Measurements from ENCODE around the gene RBM8A.
"Not testable (repeated sequence)": the region's sequence is repeated elsewhere in the genome, so short reads cannot be mapped to it uniquely, and the experiment has no call there.

The RBM8A gene

DNA sequence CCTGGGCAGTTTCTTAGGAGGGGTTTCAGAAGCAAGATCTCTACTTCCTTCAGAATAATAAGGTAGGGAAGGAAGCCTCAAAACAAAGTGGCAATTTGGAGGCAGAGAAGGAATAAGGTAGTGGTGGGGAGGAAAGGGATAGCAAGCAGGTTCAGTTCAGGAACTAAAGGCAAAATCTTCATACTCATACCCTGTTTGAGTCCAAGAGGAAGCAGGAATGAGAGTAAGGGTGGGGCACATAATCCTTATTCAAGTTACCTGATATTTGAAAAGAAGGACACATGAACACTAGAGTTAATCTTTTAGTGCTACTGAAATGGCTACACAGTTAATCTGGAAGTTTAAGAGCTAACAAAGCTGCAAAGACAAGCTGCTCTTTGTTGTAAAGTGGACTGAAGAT is 8.4 kb upstream of the RBM8A start:
- no peak for DNase-seq (ENCODE audit: low read depth)
- TF ChIP-seq, protein P1, sequence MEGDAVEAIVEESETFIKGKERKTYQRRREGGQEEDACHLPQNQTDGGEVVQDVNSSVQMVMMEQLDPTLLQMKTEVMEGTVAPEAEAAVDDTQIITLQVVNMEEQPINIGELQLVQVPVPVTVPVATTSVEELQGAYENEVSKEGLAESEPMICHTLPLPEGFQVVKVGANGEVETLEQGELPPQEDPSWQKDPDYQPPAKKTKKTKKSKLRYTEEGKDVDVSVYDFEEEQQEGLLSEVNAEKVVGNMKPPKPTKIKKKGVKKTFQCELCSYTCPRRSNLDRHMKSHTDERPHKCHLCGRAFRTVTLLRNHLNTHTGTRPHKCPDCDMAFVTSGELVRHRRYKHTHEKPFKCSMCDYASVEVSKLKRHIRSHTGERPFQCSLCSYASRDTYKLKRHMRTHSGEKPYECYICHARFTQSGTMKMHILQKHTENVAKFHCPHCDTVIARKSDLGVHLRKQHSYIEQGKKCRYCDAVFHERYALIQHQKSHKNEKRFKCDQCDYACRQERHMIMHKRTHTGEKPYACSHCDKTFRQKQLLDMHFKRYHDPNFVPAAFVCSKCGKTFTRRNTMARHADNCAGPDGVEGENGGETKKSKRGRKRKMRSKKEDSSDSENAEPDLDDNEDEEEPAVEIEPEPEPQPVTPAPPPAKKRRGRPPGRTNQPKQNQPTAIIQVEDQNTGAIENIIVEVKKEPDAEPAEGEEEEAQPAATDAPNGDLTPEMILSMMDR (IDR thresholded peaks at IDR 0.05; ENCODE audit: control insufficient read depth, extremely low read depth, insufficient read depth), result no peak

DNA sequence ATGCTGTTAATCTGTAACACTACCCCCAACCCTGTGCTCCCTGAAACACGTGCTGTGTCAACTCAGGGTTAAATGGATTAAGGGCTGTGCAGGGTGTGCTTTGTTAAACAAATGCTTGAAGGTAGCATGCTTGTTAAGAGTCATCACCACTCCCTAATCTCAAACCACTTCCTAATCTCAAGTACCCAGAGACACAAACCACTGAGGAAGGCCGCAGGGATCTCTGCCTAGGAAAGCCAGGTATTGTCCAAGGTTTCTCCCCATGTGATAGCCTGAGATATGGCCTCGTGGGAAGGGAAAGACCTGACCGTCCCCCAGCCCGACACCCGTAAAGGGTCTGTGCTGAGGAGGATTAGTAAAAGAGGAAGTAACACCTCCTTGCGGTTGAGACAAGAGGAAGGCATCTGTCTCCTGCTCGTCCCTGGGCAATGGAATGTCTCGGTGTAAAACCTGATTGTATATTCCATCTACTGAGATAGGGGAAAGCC is 5.3 kb upstream of the RBM8A start:
- not testable (repeated sequence) for DNase-seq (ENCODE audit: low read depth)

More for the DNA sequence above, 8.4 kb upstream of the RBM8A start:
- no peak overlapping the region for H3K4me3 ChIP-seq (ENCODE audit: low read depth, low read length)

DNA sequence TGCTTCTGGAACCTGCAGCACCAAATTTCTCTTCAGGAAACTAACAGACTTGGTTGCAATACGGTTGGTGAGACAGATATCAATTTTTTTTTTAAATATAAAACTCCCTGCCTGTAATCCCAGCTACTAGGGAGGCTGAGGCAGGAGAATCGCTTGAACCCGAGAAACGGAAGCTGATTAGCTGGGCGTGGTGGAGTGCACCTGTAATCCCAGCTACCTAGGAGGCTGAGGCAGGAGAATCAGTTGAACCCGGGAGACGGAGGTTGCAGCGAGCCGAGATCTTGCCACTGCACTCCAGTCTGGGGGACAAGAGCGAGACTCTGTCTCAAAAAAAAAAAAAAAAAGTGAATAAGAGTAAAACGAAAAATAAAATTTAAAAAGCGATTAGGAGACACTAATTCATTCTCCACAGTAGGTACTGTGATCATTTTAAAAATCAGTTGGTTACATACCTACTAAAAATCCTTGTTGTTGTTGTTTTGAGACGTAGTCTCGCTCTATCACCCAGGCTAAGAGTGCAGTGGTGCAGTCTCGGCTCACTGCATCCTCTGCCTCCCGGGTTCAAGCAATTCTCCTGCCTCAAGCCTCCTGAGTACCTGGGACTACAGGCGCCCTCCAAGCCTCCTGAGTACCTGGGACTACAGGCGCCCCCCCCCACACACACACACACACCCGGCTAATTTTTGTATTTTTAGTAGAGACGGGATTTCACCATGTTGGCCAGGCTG is 796 bp upstream of the RBM8A start:
- TF ChIP-seq, protein P1 (IDR thresholded peaks at IDR 0.05; ENCODE audit: control insufficient read depth, extremely low read depth, insufficient read depth), result no peak
- peak overlapping the region; percentile 98 for H3K4me3 ChIP-seq (ENCODE audit: low read depth, low read length)
- no peak for DNase-seq (ENCODE audit: low read depth)

More for the DNA sequence above, 5.3 kb upstream of the RBM8A start:
- not testable (repeated sequence) for H3K4me3 ChIP-seq (ENCODE audit: low read depth, low read length)

DNA sequence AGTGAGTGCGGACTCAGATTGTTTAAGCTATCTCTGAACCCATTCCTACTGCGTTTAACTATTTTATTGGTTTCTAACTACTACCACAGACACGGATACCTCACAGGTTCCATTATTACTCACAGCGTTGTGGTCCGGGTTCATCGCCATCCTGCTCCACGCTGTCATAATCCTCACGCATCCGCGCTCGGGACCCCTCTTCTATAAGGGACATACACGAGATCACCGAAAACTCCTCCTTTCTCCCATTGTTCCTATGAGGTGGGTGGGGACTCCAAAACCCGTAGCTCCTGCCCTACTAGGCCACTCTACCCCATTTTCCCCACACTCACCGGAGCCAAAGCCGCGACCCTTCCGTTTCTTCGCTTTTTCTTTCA is 610 bp downstream of the RBM8A start:
- DNase-seq (ENCODE audit: low read depth), result no peak
- TF ChIP-seq, protein P1 (IDR thresholded peaks at IDR 0.05; ENCODE audit: control insufficient read depth, extremely low read depth, insufficient read depth), result no peak
- peak overlapping the region; percentile 98 for H3K4me3 ChIP-seq (ENCODE audit: low read depth, low read length)

DNA sequence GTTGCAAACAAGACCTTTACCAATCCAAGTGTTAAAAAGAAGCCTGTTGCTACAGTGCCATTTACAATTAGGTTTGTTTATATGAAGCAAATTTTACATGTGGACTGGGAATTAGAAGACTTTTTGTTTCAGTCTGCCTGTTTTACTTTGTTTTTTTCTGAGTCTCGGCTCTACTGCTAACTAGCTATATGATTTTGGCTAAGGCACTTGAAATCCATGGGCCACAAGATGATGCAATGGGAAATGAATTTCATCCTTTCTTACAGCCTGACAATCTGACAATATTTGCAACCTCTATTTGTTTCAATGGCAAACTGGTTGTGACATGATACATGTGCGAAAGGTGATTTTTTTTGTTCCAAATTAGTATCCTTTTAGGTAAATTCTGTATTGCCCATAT is 5.0 kb downstream of the RBM8A start:
- TF ChIP-seq, protein P1 (IDR thresholded peaks at IDR 0.05; ENCODE audit: control insufficient read depth, extremely low read depth, insufficient read depth), result no peak
- no peak overlapping the region for H3K4me3 ChIP-seq (ENCODE audit: low read depth, low read length)
- DNase-seq (ENCODE audit: low read depth), result no peak

DNA sequence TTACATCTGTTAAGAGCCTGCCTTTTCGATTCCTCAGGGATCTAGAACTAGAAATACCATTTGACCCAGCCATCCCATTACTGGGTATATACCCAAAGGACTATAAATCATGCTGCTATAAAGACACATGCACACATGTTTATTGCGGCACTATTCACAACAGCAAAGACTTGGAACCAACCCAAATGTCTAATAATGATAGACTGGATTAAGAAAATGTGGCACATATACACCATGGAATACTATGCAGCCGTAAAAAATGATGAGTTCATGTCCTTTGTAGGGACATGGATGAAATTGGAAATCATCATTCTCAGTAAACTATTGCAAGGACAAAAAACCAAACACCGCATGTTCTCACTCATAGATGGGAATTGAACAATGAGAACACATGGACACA is 7.0 kb downstream of the RBM8A start:
- H3K4me3 ChIP-seq (ENCODE audit: low read depth, low read length), result not testable (repeated sequence)

DNA sequence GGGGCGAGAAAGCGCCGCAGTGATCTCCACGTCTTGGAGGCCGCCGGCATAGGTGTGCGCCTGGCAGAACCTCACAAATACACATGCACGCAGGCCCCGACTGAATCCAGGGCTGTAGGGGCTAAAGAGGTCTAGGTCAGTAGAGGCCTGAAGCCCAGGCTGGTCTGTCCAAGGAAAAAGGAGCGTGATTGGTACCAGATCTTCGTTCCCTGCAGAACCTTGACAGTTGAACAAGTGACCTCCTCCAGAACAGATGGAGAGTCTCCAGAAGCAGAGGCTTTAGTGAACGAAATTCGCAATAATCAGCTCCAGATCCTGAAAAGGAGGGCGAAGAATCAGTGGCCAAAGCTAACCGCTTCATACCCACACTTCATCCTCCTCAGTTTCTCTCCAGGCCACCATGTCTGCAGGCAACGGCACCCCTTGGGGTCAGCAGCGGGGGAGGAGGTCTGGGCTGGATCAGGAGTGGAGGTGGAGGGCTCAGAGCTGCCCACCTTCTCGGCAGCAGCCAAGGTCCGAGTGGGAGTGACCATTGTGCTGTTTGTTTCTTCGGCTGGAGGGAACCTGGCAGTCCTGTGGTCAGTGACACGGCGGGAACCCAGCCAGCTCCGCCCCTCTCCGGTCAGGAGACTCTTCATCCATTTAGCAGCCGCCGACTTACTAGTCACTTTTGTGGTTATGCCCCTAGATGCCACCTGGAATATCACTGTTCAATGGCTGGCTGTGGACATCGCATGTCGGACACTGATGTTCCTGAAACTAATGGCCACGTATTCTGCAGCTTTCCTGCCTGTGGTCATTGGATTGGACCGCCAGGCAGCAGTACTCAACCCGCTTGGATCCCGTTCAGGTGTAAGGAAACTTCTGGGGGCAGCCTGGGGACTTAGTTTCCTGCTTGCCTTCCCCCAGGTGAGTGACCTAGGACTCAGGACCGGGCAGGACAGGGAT is 8.0 kb downstream of the RBM8A start:
- peak; percentile 31 for DNase-seq (ENCODE audit: low read depth)
- peak overlapping the region; percentile 87 for H3K4me3 ChIP-seq (ENCODE audit: low read depth, low read length)
- TF ChIP-seq, protein P1 (IDR thresholded peaks at IDR 0.05; ENCODE audit: control insufficient read depth, extremely low read depth, insufficient read depth), result no peak

More for the DNA sequence above, 7.0 kb downstream of the RBM8A start:
- not testable (repeated sequence) for DNase-seq (ENCODE audit: low read depth)
